ENCODE data around the gene TCF12.

TCF12 gene

DNA sequence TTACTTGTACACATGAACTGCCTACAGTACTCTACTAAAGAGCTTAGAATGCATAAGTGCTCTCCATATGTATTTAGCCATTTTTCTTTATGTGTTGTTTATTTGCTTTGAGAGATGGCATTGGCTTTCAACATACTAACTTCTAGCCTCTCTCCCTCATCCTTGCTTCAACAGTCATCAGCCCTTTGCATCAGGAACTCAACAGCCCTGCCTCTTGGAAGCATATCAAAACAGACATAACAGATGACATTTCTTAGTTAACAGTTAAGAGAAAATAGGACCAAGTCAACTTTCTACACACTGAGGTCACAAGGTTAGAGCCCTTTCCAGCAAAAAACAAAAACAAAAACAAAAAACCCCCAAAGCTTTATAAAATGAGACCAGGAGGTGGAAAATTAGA lies 145.6 kb downstream of the TCF12 start:
- TF ChIP-seq, protein P1, sequence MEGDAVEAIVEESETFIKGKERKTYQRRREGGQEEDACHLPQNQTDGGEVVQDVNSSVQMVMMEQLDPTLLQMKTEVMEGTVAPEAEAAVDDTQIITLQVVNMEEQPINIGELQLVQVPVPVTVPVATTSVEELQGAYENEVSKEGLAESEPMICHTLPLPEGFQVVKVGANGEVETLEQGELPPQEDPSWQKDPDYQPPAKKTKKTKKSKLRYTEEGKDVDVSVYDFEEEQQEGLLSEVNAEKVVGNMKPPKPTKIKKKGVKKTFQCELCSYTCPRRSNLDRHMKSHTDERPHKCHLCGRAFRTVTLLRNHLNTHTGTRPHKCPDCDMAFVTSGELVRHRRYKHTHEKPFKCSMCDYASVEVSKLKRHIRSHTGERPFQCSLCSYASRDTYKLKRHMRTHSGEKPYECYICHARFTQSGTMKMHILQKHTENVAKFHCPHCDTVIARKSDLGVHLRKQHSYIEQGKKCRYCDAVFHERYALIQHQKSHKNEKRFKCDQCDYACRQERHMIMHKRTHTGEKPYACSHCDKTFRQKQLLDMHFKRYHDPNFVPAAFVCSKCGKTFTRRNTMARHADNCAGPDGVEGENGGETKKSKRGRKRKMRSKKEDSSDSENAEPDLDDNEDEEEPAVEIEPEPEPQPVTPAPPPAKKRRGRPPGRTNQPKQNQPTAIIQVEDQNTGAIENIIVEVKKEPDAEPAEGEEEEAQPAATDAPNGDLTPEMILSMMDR (IDR thresholded peaks at IDR 0.05; ENCODE audit: low read length, missing control alignments) = no peak

DNA sequence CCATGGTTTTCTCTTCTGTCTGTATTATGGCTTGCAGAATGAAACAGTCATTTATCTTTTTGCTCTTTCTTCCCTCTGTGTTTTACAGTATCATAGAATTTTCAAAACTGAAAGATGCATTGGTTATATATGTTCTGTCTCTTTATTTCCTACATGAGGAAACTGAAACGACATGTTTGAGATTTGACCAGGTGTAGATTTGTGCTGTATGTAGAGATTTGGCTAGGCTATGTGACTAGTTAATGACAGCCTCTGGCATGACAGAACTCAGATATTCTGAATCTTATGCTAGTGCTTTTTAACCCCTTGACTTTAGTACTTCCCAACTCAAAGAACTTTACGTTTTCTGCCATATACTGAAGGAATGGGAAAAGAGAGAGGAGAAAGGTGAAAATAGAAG lies 151.0 kb downstream of the TCF12 start:
- no peak for DNase-seq (ENCODE audit: low read depth)
- H3K4me3 ChIP-seq (replicated peaks; ENCODE audit: low read depth, low read length) = no peak overlapping the region
- TF ChIP-seq, protein P1 (IDR thresholded peaks at IDR 0.05; ENCODE audit: low read length, missing control alignments) = no peak

More for the DNA sequence above, 145.6 kb downstream of the TCF12 start:
- no peak overlapping the region for H3K4me3 ChIP-seq (replicated peaks; ENCODE audit: low read depth, low read length)
- DNase-seq (ENCODE audit: low read depth) = no peak

DNA sequence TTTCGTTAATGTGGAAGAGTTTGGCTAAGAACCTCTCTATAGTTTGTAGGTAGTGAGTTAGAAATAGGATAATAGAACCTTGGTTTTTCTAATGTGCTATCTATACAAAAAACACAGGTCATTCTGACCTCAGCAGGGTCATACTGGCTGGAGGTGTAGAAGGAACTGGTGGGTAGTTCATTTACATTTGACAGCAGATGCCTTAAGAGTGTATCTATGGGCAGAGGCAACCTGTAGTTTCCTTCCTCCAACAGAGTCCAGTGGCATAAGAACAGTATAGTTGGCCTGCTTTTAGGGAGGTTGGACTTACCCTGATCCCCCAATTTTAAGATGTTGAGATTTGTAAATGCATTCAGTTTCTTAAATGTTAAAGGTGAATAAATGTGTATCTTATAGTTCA lies 152.2 kb downstream of the TCF12 start:
- TF ChIP-seq, protein P1 (IDR thresholded peaks at IDR 0.05; ENCODE audit: low read length, missing control alignments) = no peak
- no peak for DNase-seq (ENCODE audit: low read depth)
- no peak overlapping the region for H3K4me3 ChIP-seq (replicated peaks; ENCODE audit: low read depth, low read length)

DNA sequence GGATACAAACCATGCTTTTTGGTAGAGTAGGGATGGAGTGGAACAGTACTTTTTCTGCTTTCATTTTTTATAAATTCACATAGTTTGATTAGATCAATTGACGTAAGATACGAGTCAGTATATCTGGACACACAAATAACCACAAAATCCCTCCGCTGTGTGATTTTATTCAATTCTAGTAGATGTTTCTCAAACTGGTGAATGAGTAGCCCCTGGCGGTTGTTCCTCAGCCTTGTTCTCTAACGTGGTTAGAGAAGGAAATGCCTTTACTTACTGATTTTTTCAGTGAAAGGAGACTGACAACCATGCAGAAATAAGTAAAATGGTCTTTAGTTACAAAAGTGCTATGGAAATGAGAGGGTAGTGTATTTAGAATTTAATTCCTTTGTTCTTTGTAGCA lies 161.0 kb downstream of the TCF12 start:
- TF ChIP-seq, protein P1 (IDR thresholded peaks at IDR 0.05; ENCODE audit: low read length, missing control alignments) = no peak

DNA sequence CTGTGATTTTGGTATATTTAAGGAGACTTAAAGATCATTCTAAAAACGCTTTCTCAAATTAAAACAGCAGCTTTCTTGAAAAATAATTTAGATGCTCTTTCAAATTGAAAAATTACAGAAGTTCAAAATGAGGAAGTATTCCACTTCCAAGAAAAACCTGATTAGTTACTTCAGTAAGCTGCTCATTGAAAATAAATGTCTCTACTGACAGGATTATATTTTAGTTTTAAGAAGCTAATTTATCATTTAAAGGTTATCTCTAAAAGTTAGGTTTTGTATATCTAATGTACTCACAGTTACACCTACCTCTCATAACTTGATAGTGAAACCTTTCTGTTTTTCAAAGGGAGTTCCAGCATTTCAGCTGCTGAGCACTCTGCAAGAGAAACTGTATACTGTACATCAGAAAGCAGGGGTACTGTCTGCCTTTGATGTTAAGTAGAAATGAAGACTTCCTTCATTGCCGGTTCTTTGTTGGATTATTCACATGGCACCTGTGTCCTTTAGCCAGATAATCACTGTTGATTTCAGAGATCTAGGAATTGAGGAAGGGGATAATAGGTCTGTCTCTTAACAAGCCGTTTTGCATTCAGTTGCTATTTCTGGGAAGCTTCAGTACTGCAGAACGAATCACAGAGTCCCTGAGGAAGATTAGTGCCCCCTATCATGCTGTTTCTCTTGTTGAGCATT lies 161.6 kb downstream of the TCF12 start:
- TF ChIP-seq, protein P1 (IDR thresholded peaks at IDR 0.05; ENCODE audit: low read length, missing control alignments) = peak; percentile 13
- no peak overlapping the region for H3K4me3 ChIP-seq (replicated peaks; ENCODE audit: low read depth, low read length)
- DNase-seq (ENCODE audit: low read depth) = no peak

More for the DNA sequence above, 161.0 kb downstream of the TCF12 start:
- no peak for DNase-seq (ENCODE audit: low read depth)
- H3K4me3 ChIP-seq (replicated peaks; ENCODE audit: low read depth, low read length) = no peak overlapping the region

DNA sequence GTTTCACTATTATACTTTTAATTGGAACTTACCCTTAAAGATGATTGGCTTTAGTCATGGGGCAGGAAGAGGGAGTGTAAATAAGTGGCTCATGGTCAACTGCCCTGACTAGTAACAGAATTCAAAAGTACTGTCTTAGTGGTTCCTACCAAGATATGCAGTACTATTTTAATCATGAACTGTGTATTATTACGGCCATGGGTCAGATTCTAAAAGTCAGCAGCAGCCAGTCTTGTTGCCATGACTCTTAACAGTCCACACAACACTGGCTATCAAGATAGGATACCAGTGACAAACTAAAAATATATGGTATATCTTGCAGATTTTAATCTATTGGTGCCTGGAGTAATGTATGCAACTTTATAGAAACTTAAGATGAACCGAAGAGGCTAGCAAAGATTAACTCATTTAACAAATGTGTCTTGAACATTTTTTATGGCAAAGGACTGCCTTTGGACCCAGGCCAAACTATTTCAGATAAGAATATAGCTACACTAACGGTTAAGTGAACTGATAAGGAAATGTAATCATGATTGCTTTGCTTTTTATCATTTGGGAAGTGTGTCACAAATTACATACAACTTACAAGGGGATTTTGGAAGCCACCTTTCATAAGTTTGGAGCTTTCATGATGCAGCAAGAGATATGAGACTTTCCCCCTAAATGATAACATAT lies 163.7 kb downstream of the TCF12 start:
- no peak overlapping the region for H3K4me3 ChIP-seq (replicated peaks; ENCODE audit: low read depth, low read length)
- TF ChIP-seq, protein P1 (IDR thresholded peaks at IDR 0.05; ENCODE audit: low read length, missing control alignments) = no peak
- DNase-seq (ENCODE audit: low read depth) = peak; percentile 51
